Activated CD4-positive, alpha-beta T cell treated with anti-CD3 and anti-CD28 coated beads, Interleukin-2, amount 50 U/mL, for 16 hours (primary cell): ENCODE data around the gene PLA2G5.
A peak's percentile ranks its signal among the peaks of the same experiment; 100 is the strongest.

Experiments
- DNase-seq: peaks from one replicate; pipeline ENCODE4 v3.0.0-alpha.2; 2020

Gene PLA2G5

DNA sequence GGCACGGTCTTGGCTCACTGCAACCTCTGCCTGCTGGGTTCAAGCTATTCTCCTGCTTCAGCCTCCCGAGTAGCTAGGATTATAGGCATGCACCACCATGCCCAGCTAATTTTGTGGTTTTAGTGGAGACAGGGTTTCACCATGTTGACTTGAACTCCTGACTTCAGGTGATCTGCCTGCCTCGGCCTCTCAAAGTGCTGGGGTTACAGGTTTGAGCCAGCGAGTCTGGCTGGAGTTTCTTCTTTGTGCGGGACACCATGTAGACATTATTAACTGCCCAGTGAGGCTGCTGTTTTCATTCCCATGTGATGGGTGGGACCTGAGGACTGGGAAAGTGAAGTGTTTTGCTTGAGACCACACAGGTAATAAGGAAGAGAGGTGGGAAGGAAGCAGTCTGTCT, 23.3 kb downstream of the PLA2G5 start:
- DNase-seq = no peak

DNA sequence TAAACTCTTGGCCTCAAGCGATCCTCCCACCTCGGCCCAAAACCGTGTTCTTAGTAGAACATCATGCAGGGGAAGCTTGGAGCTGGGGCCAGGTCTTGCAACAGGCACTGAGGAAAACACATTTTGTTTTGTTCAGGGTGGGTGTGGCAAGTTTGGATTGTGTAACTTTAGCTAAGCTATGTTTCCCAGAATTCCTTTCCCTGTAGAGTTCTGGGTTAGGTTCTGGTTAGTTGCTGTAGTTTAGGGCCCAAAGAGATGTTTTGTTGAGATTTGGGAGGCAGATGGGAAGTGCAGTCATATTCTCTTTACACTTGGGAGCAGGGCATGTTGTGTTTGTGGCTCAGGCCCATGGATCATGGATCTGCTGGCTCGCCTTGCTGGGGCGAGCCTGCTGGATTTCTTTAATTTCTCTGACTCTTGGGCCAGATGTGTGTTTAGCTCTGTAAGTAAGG, 24.0 kb downstream of the PLA2G5 start:
- no peak for DNase-seq

DNA sequence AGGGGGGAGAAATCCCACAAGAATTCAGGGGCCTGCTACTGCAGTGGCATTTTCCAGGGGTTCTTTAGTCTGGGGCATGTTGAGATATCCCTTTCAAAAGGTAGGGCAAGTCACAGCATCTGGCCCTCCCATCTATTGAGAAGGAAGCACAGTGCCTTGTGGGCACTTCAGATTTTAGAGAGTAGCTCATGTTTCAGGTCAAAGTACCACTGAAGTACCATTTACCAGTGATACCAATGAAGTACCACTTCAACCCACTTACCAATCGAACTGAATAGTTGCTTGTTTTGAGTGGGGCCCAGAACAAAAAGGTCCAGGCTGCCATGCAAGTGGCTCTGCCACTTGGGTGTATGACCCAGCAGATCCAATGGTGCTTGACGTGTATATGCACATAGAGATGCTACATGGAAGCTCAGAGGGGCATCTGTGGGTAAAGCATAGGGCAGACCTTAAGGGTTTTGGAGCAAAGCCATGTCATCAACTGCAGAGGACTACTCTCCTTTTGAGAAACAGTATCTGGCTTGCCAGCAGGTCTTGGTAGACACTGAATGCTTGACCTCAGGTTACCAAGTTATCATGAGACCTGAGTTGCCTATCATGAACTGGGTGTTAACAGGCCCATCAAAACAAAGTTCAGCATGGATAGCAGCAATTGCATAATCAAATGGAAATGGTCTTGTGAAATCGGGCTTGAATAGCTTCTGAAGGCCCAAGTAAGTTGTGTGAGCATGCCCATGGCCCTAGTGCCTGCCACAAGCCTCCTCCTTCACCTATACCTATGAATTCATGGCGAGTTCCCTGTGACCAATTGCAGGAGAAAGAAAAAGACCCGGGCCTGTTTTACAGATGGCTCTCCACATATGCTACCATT, 25.8 kb downstream of the PLA2G5 start:
- DNase-seq = no peak

DNA sequence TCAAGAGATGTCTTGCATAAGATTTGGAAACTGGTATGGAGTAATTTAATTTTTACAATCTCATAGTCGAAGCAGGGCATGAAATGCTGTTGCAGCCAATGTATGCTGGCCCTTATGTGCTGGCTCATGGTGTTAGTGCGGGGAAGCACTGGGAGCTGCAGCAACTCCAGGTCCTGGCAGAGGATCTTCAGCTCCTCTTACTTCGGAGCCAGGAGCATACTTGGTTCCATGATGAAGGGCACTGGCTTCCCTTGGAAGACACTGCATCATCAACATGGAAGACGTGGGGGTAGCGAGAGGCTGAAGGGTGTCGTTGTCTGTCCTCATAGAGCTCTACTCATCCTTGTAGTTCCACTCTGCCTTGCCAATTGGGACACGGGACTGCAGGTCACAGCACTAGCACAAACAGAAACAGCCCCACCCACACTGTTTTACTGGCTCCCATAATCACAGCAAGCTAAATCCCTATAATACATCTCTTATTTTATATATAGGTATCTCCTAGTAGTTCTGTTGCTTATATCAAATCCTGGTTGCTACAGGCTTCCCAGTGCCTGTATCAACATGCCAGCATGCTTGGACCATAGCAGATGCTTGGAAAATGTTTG, 26.9 kb downstream of the PLA2G5 start:
- DNase-seq = no peak

DNA sequence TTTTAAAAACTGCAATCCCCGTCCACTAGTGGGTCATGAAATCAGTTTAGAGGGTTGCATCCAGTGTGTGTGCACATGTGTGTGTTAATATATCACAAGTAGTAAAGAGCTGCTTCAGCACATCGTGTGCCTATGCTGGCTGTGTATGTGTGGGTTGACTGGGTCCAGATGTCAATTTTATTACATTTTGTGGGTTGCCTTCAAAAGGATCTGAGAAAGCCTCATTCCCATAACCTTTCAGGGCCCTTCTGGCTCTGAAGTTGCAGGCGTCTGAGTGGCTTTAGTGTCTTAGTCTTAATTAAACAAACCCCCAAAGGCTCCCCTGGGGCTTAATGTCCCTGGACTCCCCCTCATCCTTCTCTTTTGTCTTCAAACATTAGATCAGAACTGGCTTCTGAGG, 29.5 kb downstream of the PLA2G5 start:
- no peak for DNase-seq

DNA sequence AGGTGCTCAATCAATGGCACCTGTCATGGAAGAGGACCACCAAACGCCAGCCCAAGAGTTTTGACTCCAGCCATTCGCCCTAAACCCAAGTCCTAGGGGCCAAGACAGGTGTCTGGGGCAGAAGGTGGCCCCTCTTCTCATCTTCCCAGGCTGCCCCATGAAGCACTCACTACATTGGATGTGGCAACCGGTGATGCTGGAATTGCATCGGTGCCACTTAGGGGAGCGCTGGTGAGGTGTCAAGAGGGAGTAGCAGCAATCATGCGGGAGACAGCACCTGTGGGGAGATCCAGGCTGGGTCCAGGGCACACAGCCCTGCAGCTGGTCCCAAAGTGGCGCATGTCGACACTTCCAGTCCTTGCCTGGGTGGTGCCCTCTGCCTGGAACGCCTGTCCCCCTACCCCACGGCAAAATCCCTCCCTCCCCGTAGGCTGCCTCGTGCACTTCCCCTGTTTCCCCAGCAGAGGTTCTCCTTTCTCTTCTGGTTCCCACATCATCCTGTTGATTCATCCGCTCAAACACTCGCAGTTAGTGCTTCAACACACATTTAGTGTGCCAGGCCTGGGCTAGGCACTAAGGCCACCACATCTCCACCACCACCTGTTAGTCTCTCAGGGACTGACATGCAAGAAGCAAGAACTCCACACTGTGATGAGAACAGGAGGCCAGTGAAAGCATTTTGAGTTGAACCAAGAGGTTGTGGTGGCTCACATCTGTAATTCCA, 30.8 kb downstream of the PLA2G5 start:
- DNase-seq = peak; percentile 73

DNA sequence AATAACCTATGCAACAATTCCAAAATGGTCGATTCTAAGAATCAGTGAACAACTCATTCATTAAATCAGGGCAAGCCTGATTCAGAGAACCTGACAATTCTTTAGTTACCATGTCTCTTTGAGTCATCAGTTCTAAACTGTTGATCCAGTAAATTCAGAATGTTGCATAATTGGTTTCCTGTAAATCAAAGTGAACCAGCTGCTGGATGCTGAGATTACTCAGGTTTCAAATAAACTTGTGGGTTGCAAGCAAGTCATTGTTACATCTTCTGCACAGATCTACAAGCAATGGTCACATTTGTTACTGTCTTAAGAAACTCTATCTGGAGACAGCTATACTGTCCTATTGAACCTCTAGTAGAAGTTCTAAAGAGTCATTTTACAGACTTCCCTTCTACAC, 32.9 kb downstream of the PLA2G5 start:
- peak; percentile 83 for DNase-seq

DNA sequence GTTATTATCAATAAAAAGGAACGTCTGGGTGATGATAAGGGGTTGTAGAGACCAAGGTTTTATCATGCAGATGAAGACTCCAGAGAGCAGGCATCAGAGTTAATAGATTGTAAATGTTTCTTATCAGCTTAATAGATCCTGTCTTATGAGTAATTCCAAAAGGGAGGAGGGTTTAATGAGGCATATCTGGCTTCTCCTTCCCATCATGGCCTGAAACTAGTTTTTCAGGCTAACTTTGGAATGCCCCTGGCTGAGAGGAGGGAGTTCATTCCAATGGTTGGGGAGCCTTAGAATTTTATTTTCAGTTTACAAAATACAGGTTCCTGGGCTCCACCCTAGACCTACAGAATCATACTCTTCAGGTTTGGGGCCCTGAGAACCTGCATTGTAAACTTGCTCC, 35.9 kb downstream of the PLA2G5 start:
- no peak for DNase-seq

DNA sequence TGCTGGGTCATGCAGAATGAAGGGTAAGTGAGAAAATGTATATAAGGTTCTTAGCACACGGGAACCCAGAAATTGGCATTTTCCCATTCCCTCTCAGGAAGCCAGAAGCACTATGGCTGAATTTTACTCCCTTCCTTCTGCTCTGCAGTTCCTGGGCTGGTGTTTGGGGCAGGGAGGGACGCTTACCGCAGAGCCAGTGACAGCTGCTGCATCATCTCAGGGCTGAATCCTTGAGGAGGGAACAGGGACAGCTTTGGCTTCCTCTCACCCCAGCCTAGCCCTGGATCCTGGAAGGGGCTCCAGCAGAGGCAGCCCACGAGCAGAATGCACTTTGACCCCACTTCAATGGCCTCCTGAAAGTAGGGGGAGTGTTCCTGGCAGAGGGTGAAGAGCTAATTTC, 37.4 kb downstream of the PLA2G5 start:
- no peak for DNase-seq

DNA sequence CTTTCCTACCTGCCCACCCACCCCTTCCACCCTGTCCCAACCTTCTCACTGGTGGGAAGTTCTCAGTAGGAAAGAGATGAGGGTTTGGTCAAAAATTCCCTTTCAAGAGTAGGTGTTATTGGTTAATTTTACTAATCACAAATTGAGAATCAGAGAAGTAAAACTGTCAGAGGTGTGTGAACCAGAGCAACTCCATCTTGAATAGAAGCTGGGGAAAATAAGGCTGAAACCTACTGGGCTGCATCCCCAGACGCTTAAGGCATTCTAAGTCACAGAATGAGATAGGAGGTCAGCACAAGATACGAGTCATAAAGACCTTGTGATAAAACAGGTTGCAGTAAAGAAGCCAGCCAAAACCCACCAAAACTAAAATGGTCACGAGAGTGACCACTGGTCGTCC, 37.8 kb downstream of the PLA2G5 start:
- DNase-seq = no peak

DNA sequence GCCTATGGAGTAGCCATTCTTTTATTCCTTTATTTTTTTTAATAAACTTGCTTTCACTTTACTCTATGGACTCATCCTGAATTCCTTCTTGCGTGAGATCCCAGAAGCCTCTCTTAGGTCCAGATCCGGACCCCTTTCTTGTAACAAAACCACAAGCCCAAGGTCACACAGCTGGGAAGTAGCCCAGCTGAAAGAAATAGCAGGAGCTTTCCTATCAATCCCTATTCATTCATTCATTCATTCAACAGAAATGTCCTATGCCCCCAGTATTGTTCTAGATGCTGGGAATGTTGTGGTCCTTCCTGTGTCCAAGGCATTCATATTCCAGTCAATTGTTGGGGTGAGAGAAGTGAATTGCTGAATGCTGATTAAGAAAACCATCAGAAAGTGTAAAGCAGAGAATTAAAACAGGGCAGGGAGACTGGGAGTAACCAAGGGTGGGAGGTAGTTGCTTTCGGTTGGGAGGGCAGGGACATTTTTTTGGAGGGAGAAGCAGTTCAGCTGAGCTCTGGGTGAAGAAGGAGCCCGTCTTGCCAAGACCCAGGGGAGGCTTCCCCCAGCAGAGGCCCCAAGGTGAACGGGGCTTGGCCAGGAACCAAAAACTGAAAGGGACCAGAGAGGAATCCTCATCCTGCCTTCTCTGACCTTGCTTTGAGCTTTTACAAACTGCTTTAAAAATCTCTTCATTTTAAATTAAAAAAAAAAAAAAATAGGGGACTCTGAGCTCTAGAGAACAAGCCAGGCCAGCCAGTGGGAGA, 38.6 kb downstream of the PLA2G5 start:
- no peak for DNase-seq

DNA sequence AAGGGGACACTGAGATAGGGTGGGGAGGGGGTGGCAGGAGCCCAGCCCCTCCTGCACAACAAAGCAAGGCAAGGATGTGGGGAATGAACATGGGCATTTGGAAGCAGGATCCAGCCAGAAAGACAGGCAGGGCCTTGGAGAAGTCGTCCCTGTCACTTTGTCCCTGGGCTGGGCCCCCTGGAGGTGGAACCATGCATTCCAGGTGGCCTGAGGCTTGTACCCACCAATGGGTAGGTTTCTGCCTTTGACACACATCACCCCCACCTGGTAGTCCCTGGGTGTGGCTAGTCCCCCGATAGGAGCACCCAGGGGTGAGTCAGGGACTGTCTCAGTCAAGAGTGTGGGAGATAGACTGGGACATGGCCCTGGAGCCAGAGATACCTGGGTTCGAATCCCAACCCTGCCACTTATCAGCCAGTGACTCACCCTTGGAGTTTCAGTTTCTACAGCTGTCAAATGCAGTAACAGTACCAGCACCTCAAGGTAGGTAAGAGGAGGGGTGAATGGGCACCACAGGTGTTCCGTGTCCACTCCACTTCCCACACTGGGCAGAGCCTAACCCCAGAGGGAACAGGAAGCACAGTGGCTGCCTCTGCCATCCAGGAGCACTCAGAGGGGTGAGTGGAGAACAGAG, 39.3 kb downstream of the PLA2G5 start:
- DNase-seq = no peak

DNA sequence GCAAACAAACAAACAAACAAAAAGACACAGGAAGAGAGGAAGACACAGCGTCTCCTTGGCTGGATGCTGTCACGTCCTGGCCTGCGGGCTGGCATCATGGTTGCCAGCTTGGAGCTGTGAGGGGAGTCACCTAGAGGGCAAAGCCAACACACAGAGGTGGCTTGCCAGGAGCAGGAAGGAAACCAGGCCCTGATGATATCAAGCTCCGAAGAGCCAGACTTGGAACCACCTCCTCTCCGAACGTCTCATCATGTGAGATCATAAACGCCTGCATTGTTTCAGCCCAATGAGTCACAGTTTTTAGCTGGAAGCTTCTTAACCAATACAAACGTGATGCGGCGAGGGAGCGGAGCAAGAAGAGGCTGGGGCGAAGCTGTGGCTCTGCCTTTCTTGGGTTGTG, 40.7 kb downstream of the PLA2G5 start:
- DNase-seq = no peak

DNA sequence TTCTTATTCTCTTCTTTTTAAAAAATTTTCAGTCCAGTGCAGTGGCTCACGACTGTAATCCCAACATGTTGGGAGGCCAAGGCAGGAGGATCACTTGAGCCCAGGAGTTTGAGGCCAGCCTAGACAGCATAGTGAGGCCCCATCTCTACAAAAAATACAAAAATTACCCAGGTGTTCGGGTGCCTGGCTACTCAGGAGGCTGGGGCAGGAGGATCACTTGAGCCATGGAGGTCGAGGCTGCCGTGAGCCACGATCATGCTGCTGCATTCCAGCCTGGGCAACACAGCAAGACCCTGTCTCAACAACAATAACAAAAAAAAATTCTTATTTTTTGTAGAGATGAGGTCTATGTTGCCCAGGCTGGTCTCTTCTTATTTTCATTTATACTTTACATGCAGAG, 41.5 kb downstream of the PLA2G5 start:
- DNase-seq = no peak

DNA sequence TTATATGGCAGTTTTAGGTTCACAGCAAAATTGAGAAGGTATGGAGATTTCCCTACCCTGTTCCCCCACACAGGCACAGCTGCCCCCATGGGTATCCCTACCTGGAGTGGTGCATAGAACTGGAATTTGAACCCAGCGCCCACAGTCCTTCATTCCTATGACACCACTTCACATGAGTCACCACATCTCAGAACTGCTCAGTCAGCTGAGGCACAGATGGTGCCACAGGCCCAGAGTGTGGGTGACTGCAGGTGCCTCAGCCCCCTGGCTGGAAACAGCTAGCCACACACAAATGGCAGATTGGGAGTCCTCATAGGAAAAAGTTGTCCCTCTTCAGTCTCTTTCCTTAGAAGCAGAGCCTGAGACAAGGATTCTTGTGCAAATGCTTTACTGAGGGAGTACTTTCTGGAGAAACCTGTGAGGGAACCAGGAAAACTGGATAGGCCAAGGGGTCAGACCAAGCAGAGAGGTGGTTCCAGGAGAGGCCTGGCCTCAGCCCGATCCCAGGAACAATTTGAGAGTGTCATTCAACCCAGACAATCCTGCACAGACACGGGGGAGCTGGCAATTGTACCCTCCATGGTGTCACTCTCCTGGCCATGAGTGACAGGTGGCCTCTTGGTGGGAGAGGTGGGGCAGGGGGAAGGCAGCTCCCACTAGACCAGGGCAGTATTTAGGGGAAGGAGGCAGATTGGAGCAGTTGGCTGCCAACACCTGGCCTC, 42.4 kb downstream of the PLA2G5 start:
- DNase-seq = no peak

DNA sequence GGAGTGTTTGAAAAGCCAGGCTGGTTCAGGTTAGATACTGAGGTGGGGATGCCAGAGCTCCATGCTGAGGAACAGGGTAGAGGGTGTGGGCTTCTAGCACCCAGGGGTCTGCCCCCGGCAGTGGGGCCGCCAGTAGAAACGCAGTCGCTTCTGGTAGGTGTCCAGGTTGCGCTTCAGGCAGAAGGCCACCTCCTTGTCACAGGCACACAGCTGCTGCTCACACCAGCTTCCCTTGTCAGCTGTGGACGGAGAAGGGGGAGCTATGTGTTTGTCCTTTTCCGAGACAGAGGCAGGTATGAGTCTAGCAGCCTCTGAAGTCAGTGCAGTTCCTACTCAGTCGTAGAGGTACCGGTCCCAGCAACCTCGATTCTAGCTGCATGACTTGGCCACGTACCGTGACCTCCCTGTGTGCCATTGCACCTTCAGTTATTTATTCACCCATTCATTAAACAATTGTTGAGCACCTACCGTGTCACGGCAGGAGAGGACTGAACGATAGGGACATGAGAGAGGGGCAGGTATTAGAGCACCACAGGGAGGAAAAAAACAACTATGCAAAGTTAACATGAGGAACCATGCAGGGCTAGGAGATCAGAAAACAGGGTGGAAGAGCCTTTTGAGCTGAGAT, 44.1 kb downstream of the PLA2G5 start:
- DNase-seq = no peak

DNA sequence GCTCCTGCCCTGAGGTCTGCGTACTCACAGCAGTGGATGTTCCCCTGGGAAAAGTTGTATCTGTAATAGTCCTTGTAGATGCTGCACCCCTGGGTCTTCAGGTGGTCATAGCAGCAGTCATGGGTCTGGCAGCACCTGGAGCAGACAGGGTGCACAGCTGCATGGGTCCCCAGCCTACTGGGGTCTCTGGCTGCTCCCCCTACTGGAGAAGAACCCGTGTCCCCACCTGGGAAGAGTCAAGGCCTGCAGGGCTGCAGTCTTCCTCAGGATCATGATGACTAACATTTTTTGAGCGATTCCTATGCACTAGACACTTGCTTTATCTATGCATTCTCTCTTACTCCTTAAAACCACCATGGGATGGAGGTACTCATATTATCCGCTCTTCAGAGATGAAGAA, 45.5 kb downstream of the PLA2G5 start:
- DNase-seq = no peak

DNA sequence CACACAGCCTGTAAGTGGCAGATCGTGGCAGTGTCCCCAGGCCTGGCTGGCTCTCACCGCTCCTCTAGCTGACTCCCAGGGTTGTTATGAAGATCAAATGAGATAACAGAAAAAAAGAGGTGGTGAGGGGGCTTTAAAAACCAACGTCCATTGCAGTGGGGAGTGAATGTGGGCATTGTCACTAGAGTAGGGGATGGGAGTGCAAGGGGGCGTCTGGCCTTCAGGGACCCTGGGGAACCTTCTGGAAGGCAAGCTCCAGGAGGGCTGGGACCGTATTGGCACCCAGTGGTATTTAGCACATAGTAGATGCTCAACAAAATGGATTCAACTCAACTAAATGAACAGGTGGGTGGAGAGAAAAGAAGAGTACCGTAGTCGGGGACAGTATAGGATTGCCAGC, 45.9 kb downstream of the PLA2G5 start:
- DNase-seq = no peak

DNA sequence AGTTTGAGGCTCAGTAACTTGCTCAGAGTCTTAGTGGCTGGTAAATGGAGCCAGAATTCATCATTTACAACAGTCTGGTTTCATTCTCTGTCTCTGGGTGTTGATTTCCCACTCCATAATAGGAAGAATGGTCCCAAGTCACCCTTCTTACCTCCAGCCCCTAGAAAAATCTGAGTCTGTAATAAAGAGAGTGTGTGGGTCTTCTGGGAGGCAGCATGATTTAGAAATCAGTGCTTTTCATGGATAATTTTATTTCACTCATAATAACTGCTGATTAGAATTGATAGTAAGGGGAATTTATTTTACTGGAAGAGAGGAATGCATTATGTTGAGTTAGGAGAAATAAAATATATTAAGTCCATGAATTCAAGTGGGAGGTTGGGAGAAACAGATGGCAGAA, 47.2 kb downstream of the PLA2G5 start:
- no peak for DNase-seq

DNA sequence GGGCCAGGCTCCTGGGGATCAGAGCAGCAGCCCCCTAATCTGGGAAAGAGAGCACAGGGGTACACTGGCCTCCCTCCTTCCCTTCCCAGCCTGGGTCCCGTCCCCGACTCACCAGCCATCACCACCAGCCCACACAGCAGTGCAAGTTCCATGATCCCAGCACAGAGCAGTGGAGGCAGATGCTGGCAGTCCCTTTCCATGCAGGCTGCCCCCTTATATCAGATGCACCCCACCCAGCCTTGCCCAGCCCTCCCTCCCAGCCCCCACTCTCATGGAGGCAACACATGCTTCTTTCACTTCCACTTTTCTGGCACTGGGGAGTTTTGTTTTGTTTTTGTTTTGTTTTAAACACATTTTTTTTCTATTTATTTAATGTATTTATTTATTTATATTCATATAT, 49.4 kb downstream of the PLA2G5 start, which contains the start of gene PLA2G2D:
TSS of gene PLA2G2D (minus strand) at position 190 of the 400 bp plus-strand sequence. CDS start at position 152, 38 bp downstream.
- DNase-seq = no peak

DNA sequence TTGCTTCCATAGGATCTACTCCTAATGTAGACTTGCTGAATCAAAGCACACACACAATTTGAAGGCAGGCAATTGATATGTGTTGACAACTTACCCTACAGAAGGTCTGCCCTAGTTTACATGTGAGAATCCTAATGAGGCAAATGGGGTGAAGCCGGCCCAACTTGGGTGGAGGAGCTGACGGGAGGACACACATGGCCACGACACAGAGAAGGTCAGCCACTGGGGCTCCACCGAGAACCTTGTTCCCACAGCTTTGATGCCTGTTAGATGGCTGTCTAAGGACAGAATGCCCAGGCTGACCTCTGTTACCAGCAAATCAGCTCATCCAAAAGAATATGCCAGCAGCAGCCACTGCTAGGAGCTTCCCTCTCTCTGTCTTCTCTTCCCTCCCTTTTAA, 50.8 kb downstream of the PLA2G5 start:
- DNase-seq = no peak
